HG03571 (cell line): ENCODE results near the gene ZNF75A.
"Not testable (repeated sequence)": the region's sequence is repeated elsewhere in the genome, so short reads cannot be mapped to it uniquely, and the experiment has no call there.

ENCODE experiments used
- ATAC-seq: cut with Tn5 transposase; IDR thresholded peaks from one replicate; pipeline ENCODE4 v1.9.1; 2021; ENCODE audit not compliant: unreplicated experiment

The ZNF75A gene

DNA sequence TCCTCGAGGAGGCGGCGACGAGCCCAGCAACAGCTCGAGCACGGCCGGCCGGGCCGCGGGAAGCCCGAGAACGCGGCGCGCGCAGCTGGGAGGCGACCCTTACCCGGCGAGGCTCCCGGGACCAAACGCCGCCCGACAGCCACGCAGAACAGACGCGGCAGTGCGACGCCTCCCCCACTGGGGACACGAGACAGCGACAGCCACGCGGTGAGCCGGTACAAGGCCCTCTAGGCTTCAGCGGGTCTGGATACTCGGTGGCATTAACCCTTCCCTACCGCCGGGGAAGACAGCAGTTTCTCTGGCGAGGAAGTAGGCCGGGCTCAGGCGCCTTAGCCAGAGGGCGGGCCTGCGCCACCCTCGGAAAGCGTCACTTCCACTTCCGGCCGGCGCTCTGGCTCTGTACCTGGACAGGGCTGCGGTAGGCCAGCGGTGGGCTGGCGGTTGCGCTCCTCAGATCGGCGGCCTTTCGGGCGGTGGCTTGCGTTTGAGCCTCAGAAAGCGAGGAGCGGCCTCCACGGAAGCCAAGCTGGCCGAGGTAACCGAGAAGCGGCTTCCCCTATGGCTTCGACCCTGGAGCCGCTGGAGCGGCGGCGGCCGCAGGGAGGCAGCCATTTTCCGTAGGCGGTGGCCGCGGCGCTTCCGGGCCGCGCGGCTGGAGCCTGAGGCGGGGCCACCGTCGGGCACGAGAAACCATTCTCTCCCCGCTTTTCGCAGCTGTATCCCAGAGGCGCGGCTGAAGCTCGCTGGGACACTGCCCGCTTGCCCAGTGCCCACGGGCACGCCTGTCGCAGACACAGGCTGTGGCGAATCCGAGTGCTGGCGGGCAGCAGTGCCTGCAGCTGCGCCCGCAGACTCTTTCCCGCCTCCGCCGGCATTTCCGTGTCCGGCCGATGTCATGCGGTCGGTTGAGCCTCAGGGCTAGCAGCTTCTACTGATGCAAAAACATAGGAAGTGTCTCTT lies at the start of gene ZNF75A, which contains the start of gene TIGD7:
TSS of gene ZNF75A (plus strand) at position 389 of the 960 bp plus-strand sequence. CDS start 2,932 bp downstream, outside the sequence.
TSS of gene TIGD7 (minus strand) at position 322 of the 960 bp plus-strand sequence. CDS start 4,816 bp downstream, outside the sequence.
- ATAC-seq, result peak; percentile 92

- no peak for ATAC-seq
These were observed 49.0 kb upstream of the ZNF75A start, which contains the start of gene MEFV for GRCh38 chr16:3256146-3256865. TSS of gene MEFV (minus strand) at chr16:3256633. CDS start at chr16:3256587, 46 bp downstream.

- no peak for ATAC-seq
These were observed 48.3 kb upstream of the ZNF75A start for GRCh38 chr16:3256866-3257465.

DNA sequence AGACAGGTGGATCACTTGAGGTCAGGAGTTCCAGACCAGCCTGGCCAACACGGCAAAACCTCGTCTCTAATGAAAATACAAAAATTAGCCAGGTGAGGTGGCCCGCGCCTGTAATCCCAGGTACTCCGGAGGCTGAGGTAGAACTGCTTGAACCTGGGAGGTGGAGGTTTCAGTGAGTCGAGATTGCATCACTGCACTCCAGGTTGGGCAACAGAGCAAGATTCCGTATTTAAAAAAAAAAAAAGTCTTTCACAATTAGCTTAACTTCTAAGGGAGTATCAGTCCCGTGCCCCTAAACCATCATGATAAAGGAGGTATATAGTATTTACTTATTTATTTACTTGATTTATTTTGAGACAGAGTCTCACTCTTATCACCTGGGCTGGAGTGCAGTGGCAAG lies 45.5 kb upstream of the ZNF75A start:
- ATAC-seq, result no peak

DNA sequence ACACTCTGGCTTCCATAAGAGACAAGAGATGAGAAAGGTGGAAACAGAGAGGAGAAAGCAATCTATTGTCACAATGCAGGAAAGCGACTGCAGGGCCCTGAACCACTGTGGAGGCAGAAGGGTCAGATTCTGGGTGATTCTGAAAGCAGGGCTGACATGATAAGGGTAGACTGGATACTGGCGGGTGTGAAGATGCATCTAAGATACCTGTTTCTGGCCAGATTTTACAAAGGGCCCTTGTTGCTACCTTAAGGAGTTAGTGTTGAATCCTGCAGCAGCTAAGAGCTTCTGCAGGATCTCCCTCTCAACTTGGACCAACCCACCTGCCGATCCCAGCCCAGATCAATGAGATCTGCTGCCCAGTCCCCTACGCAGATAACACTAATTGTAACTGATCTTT lies 42.8 kb upstream of the ZNF75A start:
- no peak for ATAC-seq

- ATAC-seq, result peak; percentile 84
These were observed 40.9 kb upstream of the ZNF75A start for GRCh38 chr16:3264137-3265036.

GRCh38 chr16:3266873-3267537 lies 38.3 kb upstream of the ZNF75A start:
- ATAC-seq, result no peak

DNA sequence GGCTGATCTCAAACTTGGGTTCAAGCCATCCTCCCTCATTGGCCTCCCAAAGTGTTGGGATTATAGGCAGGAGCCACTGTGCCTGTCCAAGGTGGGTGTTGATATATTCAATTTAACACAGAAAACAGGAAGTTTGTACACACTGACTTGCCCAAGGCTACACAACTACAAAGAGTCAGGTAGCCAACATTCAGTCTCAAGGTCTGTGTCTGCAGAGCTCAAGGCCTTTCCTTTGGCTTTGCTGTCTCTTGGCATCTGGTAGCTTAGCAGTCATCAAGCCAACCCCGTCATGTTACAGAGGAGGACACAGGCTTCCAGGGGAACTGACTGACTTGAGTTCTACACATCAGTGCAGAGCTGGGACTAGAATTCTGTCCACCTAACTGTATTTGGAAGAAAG lies 37.0 kb upstream of the ZNF75A start:
- ATAC-seq, result no peak

GRCh38 chr16:3270718-3271117 lies 34.6 kb upstream of the ZNF75A start:
- ATAC-seq, result not testable (repeated sequence)

DNA sequence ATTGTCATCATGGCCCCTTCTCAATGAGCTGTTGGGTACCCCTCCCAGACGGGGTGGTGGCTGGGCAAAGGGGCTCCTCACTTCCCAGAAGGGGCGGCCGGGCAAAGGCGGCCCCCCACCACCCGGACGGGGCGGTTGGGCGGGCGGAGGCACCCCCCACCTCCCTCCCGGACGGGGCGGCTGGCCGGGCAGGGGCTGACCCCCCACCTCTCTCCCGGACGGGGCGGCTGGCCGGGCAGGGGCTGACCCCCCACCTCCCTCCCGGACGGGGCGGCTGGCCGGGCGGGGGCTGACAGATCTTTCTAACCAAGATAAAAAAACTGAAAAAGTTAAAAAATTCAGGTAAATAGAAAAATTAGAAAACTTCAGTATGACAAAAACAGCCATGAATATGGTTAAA lies 34.0 kb upstream of the ZNF75A start:
- ATAC-seq, result not testable (repeated sequence)

DNA sequence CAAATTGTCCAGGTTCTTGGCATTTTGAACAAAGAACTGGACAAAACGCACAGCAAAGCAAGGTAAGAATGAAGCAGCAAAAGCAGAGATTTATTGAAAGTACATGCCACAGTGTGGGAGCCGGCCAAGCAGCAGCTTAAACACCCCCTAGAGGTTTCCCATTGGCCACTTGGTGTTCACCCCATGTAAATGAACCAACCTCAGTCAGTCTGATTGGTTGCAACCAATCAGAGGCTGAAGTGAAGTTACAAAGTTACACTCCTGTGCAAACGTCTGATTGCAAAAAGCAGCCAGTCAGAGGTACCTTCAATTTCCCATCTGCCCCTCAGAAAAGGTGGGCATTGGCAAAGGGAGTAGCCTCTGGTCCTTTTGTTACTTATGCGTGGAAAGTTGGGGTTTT lies 30.8 kb upstream of the ZNF75A start:
- ATAC-seq, result no peak

DNA sequence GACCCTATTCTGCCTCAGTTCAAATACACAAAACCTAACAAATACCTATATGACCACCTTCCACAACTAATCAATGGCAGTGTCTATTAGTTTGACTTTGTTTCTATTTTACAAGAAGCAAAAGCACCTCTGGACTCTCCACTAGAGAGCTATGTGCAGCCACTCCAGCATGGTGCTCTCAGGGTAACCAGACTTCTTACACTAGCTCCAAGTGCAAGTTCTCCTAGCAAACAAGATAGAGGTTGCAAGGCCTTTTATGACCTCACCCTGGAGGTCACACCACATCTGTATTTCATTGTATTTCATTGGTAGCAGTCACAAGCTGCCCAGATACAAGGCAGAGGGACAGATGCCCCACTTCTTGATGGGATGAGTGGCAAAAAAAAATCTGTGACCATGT lies 30.4 kb upstream of the ZNF75A start:
- ATAC-seq, result no peak

DNA sequence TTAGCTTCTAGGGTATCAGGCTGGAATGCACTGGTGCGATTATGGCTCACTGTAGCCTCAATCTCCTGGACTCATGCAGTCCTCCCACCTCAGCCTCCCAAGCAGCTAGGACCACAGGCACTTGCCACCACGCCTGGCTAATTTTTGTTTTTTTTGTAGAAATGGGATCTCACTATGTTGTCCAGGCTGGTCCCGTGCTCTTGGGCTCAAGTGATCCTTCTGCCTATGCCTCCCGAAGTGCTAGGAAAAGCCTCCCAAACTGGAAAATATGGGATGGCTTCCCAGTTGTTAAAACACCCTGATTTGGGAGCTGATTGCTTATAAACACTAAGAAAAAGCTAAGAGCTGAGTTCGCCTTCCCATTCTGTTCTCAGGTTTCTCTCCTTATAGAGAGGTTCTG lies 28.6 kb upstream of the ZNF75A start:
- no peak for ATAC-seq

DNA sequence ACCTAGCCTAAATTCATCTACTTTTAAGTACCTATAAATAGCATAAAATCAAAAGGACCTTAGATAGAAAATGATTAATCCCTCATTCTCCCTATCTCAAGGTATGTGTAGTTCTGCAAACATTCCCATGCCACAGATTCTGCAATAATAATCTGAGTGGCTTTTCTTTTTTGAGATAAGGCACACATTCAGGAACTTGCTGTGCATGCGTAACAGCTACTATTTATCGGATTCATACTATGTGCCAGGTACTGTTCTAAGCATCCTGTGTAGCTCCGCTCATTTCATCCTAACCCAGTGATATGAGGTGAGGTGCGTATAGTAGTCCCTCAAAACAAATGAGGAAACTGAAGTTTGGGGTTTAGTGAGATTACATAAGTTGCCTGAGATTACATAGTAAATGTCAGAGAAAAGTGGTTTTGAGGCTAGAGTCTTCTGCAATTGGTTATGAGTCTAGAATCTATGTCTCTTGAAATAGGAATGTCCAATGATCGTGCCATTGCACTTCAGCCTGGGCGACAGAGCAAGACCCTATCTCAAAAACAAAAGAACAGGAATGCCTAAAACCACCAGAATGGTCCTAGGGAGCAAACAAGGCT lies 24.0 kb upstream of the ZNF75A start:
- ATAC-seq, result no peak

GRCh38 chr16:3282103-3282729 lies 23.1 kb upstream of the ZNF75A start:
- peak; percentile 29 for ATAC-seq

GRCh38 chr16:3282730-3283542 lies 22.4 kb upstream of the ZNF75A start, which contains the start of gene ZNF263:
TSS of gene ZNF263 (plus strand) at chr16:3283491. CDS start at chr16:3283819, 328 bp downstream.
- ATAC-seq, result peak; percentile 76

GRCh38 chr16:3283543-3284447 lies 21.5 kb upstream of the ZNF75A start:
- no peak for ATAC-seq
